Inflammatory macrophage (primary cell): ENCODE data around the gene MYOG.
A peak's percentile ranks its signal among the peaks of the same experiment; 100 is the strongest.

Source experiments
- DNase-seq, 2 donors: peaks; one replicate each; pipeline ENCODE4 v3.0.0-alpha.2; 2020 to 2022

MYOG gene

GRCh38 chr1:203072002-203072602 is 13.7 kb downstream of the MYOG start:
- no peak for DNase-seq

- DNase-seq, result peak; percentile 41 to 73
Observed at GRCh38 chr1:203069030-203069747, 16.6 kb downstream of the MYOG start.

GRCh38 chr1:203066965-203067364 is 18.8 kb downstream of the MYOG start:
- DNase-seq, result no peak

- no peak for DNase-seq
Observed at GRCh38 chr1:203065986-203066385, 19.8 kb downstream of the MYOG start.

GRCh38 chr1:203065191-203065590 is 20.6 kb downstream of the MYOG start:
- DNase-seq, result no peak

- no peak for DNase-seq
Observed at GRCh38 chr1:203063287-203063686, 22.5 kb downstream of the MYOG start.

- no peak for DNase-seq
Observed at GRCh38 chr1:203060115-203060514, 25.7 kb downstream of the MYOG start.

- peak; percentile 57 to 65 for DNase-seq
Observed at GRCh38 chr1:203059485-203059884, 26.3 kb downstream of the MYOG start.

- DNase-seq, result peak; percentile 56 to 59
Observed at GRCh38 chr1:203058676-203058935, 27.2 kb downstream of the MYOG start.

- DNase-seq, result peak; percentile 42 to 51
Observed at GRCh38 chr1:203057911-203058675, 27.7 kb downstream of the MYOG start.

GRCh38 chr1:203056516-203056915 is 29.3 kb downstream of the MYOG start:
- no peak for DNase-seq

GRCh38 chr1:203056012-203056411 is 29.8 kb downstream of the MYOG start:
- no peak for DNase-seq

- no peak for DNase-seq
Observed at GRCh38 chr1:203055161-203055799, 30.5 kb downstream of the MYOG start.

- DNase-seq, result no peak
Observed at GRCh38 chr1:203054642-203055041, 31.2 kb downstream of the MYOG start.

GRCh38 chr1:203054184-203054583 is 31.6 kb downstream of the MYOG start:
- DNase-seq, result no peak

GRCh38 chr1:203052601-203053000 is 33.2 kb downstream of the MYOG start:
- DNase-seq, result no peak

- DNase-seq, result no peak
Observed at GRCh38 chr1:203051841-203052324, 33.9 kb downstream of the MYOG start.

- peak; percentile 35 to 51 for DNase-seq
Observed at GRCh38 chr1:203050826-203051225, 35.0 kb downstream of the MYOG start.

- no peak for DNase-seq
Observed at GRCh38 chr1:203049576-203050180, 36.1 kb downstream of the MYOG start.

GRCh38 chr1:203049077-203049476 is 36.7 kb downstream of the MYOG start:
- DNase-seq, result no peak

GRCh38 chr1:203048555-203049051 is 37.2 kb downstream of the MYOG start:
- no peak for DNase-seq

- no peak for DNase-seq
Observed at GRCh38 chr1:203048086-203048485, 37.7 kb downstream of the MYOG start.
